GM12873 (cell line): ENCODE data around the gene PEX7.
A peak's percentile ranks its signal among the peaks of the same experiment; 100 is the strongest.

ENCODE experiments used
- TF ChIP-seq, protein P1 (sequence below): IDR thresholded peaks from 2 replicates; pipeline ENCODE4 v1.5.1; 2012; ENCODE audit warnings: low read depth, mild to moderate bottlenecking, moderate library complexity, low read length, control low read depth; ENCODE audit not compliant: insufficient read depth; ENCODE audit errors: missing control alignments

PEX7 gene, protein sequence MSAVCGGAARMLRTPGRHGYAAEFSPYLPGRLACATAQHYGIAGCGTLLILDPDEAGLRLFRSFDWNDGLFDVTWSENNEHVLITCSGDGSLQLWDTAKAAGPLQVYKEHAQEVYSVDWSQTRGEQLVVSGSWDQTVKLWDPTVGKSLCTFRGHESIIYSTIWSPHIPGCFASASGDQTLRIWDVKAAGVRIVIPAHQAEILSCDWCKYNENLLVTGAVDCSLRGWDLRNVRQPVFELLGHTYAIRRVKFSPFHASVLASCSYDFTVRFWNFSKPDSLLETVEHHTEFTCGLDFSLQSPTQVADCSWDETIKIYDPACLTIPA

GRCh38 chr6:136822376-136823127 is at the start of gene PEX7:
Gene PEX7 (plus strand): TSS chr6:136822592. CDS start chr6:136822666, 74 bp downstream.
- TF ChIP-seq, protein P1, sequence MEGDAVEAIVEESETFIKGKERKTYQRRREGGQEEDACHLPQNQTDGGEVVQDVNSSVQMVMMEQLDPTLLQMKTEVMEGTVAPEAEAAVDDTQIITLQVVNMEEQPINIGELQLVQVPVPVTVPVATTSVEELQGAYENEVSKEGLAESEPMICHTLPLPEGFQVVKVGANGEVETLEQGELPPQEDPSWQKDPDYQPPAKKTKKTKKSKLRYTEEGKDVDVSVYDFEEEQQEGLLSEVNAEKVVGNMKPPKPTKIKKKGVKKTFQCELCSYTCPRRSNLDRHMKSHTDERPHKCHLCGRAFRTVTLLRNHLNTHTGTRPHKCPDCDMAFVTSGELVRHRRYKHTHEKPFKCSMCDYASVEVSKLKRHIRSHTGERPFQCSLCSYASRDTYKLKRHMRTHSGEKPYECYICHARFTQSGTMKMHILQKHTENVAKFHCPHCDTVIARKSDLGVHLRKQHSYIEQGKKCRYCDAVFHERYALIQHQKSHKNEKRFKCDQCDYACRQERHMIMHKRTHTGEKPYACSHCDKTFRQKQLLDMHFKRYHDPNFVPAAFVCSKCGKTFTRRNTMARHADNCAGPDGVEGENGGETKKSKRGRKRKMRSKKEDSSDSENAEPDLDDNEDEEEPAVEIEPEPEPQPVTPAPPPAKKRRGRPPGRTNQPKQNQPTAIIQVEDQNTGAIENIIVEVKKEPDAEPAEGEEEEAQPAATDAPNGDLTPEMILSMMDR: peak; percentile 82

- TF ChIP-seq, protein P1: no peak
Observed at GRCh38 chr6:136772685-136773472, 49.5 kb upstream of the PEX7 start.

DNA sequence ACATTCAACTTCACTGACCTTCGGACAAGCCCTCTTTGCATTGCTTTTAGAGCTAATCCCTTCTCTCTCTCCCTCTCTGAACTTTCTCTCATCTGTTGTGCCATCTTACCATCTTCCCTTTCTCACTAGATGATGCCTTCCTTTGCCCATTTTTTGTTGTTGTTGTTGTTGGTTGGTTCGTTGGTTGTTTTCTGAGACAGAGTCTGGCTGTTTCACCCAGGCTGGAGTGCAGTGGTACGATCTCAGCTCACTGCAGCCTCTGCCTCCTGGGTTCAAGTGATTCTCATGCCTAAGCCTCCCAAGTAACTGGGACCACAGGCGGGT is 49.0 kb upstream of the PEX7 start:
- TF ChIP-seq, protein P1: no peak

GRCh38 chr6:136774228-136775041 is 48.0 kb upstream of the PEX7 start:
- TF ChIP-seq, protein P1: no peak

- TF ChIP-seq, protein P1: no peak
Observed at GRCh38 chr6:136775081-136775480, 47.3 kb upstream of the PEX7 start.

DNA sequence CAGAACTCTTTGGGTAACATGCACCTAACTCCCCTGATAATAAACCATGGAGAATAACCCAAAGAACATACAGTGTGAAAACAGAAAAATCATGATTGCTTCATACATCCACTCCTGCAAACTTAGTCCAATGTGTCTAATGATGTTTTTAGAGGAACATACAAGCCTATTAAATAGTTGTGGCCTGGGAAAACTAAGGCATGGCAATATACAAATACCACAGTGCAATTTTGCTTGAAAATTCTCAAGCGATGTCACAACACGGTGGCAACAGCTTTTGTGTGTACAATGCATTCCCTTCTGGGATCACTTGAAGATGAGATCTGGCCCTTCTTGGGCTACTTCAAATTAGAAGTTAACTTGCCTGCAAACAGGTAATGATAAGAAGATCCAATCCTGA is 46.8 kb upstream of the PEX7 start:
- TF ChIP-seq, protein P1: no peak

DNA sequence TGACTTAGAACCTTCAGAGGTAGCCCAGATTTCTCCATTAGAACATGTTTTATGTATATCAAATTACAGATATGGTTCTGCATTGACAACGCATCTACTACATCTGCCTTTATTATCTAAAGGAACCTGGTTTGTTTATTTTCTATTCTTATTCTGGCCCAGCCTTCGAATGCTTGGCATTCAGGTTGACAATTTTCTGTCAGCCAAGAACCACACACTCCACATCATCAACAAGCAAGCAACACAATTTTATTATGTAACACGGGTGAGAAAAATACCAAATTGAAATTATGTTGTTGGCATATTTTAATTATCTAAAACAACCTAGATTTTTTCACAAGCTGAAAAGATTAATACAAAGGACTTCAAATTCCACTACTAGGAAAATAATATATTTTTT is 44.7 kb upstream of the PEX7 start:
- TF ChIP-seq, protein P1: no peak
